Type B pancreatic cell (in vitro differentiated cells): ENCODE results near the gene LRRC75B. TPM values are rescaled to one million over a fixed set of nuclear protein-coding genes. Genes with fewer than 3 reads are reported as not detected.
"Not testable (repeated sequence)": the region's sequence is repeated elsewhere in the genome, so short reads cannot be mapped to it uniquely, and the experiment has no call there.

ENCODE experiments used
- DNase-seq: peaks from one replicate; pipeline ENCODE4 v3.0.0; 2021; ENCODE audit warnings: mixed read lengths; ENCODE audit not compliant: unreplicated experiment; ENCODE audit errors: extremely low spot score
- H3K27ac Mint-ChIP-seq: 2 replicates; pipeline ENCODE4 v1.8.0; 2021; ENCODE audit warnings: mild to moderate bottlenecking, mixed read lengths
- H3K27me3 Mint-ChIP-seq: 2 replicates; pipeline ENCODE4 v1.8.0; 2021; ENCODE audit warnings: mixed read lengths
- H3K36me3 Mint-ChIP-seq: 2 replicates; pipeline ENCODE4 v1.8.0; 2021; ENCODE audit warnings: mixed read lengths
- H3K4me1 Mint-ChIP-seq: one replicate; pipeline ENCODE4 v1.8.0; 2021; ENCODE audit warnings: mixed read lengths; ENCODE audit not compliant: unreplicated experiment
- H3K4me3 Mint-ChIP-seq: 2 replicates; pipeline ENCODE4 v1.8.0; 2021; ENCODE audit warnings: mild to moderate bottlenecking, mixed read lengths
- H3K9me3 Mint-ChIP-seq: 2 replicates; pipeline ENCODE4 v1.8.0; 2021; ENCODE audit warnings: mixed read lengths
- total RNA-seq: library from RNA; stranded (reverse); gene quantifications from 2 replicates; pipeline ENCODE4 v1.2.1, GENCODE V29; 2021; ENCODE audit warnings: low replicate concordance
- TF ChIP-seq, protein P1 (sequence below): fragments of 200-600 bp; sonication (generic); conservative IDR thresholded peaks from 2 replicates; pipeline ENCODE4 v1.5.0; 2021; ENCODE audit warnings: antibody characterized with exemption, mild to moderate bottlenecking

Gene LRRC75B
- total RNA-seq, 1 donor from 2014 or later, result 18.6 TPM

DNA sequence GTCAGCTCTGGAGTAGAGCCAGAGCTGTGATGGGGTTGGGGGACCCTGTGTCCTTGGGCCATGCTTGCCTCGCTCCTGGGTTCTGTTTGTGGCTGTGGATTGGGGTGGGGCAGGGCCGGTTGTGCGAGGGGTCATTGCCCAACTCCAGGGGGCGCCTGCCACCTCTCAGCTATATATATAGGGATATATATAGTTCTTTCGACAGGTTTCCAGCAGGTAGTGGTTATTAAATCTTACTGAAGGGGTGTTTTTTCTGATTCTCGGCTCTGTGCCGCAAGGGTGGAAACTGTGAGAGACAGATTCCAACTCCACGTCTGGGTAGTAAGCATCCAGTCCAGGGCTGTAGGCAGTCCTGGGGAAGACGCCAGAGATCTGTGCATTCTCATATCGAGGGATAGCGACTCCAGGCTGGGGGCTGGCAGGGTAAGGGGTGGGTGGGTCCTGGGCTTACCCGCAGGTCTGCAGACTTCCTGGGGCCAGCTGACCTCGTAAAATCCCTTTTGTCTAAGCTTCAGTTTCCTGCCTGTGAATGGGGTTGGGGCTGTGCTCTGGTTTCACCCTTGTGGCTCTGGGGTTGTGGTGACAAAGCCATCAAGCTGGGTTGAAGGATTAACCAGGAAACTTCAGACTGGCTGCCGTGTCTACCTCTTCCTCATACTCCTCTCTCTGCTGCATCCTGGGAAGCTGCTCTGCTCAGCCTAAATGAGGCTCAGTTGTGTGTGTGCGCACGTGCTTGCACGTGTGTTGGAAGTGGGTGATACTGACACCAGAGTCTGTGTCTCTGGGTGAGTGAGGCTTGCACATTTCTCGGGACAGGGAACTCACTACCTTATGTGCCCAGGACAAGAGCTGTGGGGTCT, 11.1 kb upstream of the LRRC75B start:
- H3K27me3 Mint-ChIP-seq, H3K9me3 Mint-ChIP-seq, H3K36me3 Mint-ChIP-seq, DNase-seq: not testable (repeated sequence)
- TF ChIP-seq, protein P1, sequence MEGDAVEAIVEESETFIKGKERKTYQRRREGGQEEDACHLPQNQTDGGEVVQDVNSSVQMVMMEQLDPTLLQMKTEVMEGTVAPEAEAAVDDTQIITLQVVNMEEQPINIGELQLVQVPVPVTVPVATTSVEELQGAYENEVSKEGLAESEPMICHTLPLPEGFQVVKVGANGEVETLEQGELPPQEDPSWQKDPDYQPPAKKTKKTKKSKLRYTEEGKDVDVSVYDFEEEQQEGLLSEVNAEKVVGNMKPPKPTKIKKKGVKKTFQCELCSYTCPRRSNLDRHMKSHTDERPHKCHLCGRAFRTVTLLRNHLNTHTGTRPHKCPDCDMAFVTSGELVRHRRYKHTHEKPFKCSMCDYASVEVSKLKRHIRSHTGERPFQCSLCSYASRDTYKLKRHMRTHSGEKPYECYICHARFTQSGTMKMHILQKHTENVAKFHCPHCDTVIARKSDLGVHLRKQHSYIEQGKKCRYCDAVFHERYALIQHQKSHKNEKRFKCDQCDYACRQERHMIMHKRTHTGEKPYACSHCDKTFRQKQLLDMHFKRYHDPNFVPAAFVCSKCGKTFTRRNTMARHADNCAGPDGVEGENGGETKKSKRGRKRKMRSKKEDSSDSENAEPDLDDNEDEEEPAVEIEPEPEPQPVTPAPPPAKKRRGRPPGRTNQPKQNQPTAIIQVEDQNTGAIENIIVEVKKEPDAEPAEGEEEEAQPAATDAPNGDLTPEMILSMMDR, result peak; percentile 49
- Mint-ChIP-seq H3K4me3 (peak overlapping the region; percentile 51), H3K27ac (peak overlapping the region; percentile 46), H3K4me1 (peaks cover 13% of the 10 kb centered on the region)

DNA sequence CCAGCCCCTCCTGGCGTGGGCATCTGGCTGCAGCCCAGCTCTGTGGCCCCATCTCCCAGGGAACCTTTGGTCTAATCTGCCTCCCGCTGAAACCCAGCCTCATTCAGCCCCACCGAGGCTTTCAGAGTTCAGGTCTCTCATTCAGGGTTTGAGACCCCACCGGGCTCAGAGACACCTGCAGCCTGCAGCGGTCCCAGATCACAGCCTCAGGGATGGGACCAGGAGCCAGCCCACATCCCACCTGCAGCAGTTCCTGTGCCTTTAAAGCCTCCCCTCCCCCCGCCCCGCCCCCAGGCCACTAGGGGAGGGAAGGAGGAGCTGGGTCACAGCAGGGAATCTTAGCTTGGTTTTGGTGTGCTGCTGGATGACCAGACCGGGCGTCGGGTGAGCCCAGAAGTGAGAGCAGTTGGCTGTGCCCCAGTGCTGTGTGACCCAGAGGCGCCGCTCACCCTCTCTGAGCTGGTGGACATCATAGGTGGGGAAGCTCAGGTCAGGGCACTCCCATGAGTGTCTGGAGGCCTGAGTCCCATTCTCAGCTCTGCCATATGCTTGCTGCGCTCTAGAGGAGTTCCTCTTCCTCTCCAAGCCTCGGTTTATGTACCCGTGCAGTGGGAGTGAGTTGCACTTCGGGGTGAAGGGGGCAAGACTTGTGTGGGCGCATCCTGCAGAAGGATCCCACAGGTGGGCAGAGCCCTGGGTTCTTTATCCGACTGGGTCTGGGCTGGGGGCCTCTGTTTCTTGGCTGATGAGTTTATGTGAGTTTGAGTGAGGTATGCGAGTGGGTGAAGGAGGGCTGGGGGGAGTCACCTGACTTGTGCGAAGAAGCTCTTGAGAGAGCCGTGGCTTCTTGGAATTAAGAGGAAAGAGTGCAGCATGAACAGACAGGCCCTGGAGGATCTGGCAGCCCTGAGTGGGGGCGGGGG, 10.2 kb upstream of the LRRC75B start, which contains the start of gene GGT1:
Gene GGT1, plus strand, starts transcription at position 347 of the 923 bp plus-strand sequence. CDS start 7,889 bp downstream, outside the sequence.
- H3K4me1 Mint-ChIP-seq, result peaks cover 13% of the 10 kb centered on the region
- not testable (repeated sequence) for DNase-seq

DNA sequence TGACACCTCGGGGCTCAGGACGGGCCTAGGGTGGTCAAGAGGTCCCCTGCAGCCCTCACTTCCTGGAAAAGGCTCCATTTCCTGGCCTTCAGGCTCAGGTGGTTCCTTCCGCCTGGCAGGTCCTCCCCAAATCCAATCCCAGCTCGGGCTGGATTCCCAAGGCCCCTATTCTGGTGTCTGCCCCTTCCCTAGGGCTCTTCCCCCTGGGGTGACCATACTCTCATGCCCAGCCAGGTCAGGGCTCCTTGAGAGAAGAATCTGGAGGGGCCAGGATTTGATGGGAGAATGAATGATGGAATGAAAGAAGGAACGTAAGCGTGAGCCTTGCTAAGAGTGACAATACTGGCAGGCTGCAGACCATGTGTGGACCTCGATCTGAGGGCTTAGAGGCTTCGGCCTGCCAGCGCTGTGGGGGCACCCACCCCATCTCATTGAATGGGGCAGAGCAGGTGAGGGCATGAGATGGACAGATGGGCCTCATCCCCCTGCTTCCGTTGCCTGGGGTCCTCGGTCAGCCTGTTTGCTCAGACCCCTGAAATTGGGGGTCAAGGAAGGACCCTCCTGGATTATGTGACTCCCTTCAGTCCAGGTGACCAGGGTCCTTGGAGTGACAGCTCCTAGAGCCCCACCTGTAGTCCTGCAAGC, 9.4 kb upstream of the LRRC75B start:
- DNase-seq, H3K4me3 Mint-ChIP-seq, H3K36me3 Mint-ChIP-seq, H3K27ac Mint-ChIP-seq, H3K9me3 Mint-ChIP-seq, H3K27me3 Mint-ChIP-seq: not testable (repeated sequence)
- H3K4me1 Mint-ChIP-seq, result peaks cover 13% of the 10 kb centered on the region

More for the DNA sequence above, 10.2 kb upstream of the LRRC75B start, which contains the start of gene GGT1:
- H3K27me3 Mint-ChIP-seq, H3K9me3 Mint-ChIP-seq, H3K36me3 Mint-ChIP-seq: not testable (repeated sequence)
- Mint-ChIP-seq H3K27ac (peak within 1 kb of the TSS; percentile 46), H3K4me3 (peak within 1 kb of the TSS; percentile 53)

DNA sequence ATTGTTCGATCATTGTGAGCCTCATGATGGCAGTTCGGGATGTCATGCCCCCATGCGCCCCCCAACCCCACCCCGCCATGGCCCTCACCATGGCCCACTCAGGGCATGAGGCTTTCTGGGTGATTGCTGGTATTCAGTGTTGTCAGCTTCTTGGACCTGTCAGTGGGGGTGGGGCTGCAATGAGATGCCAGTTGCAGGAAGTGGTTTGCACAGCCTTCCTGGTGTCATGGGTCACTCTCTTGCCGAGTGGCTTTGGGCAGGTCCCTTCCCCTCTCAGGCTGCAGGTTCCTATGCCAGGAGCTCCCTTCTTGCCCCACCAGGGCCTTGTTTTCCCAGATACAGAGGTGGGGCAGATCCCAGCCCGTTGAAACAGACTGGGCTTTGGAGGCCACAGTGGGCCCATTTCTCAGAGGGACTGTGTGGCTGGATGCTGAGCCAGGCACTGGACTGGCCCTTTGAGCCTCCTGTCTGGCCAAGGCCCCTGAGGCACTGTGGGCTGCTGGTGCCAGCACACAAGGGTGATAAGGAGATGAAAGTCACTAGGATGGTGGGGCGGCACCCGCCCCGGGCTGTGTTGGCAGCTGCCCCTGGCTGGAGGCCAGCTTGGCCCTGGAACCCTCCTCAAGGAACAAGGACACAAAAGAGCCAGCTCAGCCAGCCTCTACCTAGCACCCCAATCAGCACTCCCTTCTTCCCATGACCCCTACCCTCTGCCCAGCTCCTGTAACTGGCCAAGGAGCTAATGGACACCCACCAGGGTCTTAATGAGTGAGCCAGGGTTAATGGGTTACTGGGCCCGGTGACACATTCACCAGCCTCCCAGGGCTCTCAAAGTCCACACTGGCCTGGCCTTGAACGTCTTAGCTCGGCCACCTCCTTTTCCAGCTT, 8.6 kb upstream of the LRRC75B start:
- Mint-ChIP-seq H3K27me3 (no peaks in the 10 kb centered on the region), H3K36me3 (no peaks in the 10 kb centered on the region), H3K4me3 (no peak overlapping the region), H3K27ac (no peak overlapping the region), H3K4me1 (peaks cover 13% of the 10 kb centered on the region), H3K9me3 (no peaks in the 10 kb centered on the region)
- TF ChIP-seq, protein P1, result no peak
- DNase-seq, result no peak

DNA sequence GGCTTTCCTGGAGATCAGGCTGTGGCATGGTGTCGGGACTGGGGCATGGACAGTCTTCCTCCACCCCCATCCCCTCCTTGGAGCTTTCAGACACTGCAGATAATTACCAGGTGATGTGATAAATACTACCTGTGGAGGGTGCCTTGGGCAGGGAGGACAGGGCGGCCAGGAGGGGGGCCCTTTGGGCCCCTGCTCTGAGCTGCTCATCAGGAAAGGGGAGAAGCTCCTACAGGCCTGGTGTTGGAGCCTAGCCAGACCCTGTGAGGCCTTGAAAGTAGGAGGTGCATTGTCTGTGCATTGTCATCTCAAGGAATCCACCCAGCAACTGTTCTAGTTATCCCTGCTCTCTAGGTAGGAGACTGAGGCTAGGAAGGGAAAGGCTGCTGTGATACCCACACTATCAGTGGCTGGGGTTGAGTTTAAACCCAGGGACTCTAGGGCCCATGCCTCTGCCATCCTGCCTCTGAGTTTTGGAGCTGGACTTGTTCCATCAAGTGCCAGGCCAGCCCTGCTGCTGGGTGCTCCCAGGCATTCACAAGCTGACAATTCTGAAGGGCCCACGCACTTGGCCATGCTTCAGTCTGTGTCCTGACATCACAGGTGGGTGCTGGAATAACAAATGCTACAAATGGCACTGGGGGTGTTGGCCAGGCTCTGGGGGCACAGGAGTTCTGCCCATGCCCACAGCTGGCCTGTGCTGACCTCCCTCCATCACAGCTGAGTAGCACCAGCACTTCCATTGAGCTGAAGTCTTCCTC, 7.3 kb upstream of the LRRC75B start:
- not testable (repeated sequence) for H3K4me3 Mint-ChIP-seq, H3K9me3 Mint-ChIP-seq, H3K27ac Mint-ChIP-seq, H3K27me3 Mint-ChIP-seq, DNase-seq, H3K36me3 Mint-ChIP-seq
- peaks cover 13% of the 10 kb centered on the region for H3K4me1 Mint-ChIP-seq

DNA sequence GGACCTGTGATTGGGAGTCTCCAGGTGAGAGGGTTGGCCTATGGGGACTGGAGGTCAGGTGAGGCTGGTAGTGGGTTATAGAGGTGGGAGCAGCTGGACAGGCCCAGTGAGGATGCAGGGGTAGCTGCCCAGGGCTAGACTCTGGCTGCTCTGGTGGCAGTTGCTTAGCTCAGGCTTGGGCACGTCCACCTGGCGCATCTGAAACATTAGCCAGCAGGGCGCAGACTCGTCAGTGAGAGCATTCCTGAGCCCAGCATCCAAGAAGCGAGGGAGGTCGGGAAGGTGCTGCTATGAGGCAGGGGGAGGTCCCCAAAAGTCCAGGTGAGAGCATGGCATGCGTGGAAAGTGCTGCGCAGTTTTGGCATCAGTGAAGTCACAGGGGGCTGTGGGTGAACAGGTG, 6.6 kb upstream of the LRRC75B start:
- Mint-ChIP-seq H3K36me3 (no peaks in the 10 kb centered on the region), H3K27me3 (no peaks in the 10 kb centered on the region), H3K4me3 (no peak overlapping the region), H3K4me1 (peaks cover 13% of the 10 kb centered on the region), H3K27ac (no peak overlapping the region), H3K9me3 (no peaks in the 10 kb centered on the region)
- TF ChIP-seq, protein P1, result no peak
- no peak for DNase-seq

DNA sequence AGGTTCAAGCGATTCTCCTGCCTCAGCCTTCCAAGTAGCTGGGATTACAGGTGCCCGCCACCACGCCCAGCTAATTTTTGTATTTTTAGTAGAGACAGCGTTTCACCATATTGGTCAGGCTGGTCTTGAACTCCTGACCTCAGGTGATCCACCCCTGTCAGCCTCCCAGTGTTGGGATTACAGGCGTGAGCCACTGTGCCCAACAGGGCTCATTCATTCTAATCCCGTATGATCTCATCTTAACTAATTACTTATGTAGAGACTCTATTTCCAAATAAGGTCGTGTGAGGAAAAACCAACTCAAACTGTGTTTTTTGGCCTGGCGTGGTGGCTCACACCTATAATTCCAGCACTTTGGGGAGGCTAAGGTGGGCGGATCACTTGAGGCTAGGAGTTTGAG, 4.2 kb upstream of the LRRC75B start:
- H3K4me3 Mint-ChIP-seq, H3K4me1 Mint-ChIP-seq, H3K36me3 Mint-ChIP-seq, H3K9me3 Mint-ChIP-seq, H3K27me3 Mint-ChIP-seq, H3K27ac Mint-ChIP-seq, DNase-seq: not testable (repeated sequence)
